ENCODE data around the gene TFIP11.

The TFIP11 gene

GRCh38 chr22:26479792-26480610 lies 32.3 kb downstream of the TFIP11 start:
- DNase-seq (ENCODE audit: extremely low read depth, low read depth) = no peak
- TF ChIP-seq, protein P1, sequence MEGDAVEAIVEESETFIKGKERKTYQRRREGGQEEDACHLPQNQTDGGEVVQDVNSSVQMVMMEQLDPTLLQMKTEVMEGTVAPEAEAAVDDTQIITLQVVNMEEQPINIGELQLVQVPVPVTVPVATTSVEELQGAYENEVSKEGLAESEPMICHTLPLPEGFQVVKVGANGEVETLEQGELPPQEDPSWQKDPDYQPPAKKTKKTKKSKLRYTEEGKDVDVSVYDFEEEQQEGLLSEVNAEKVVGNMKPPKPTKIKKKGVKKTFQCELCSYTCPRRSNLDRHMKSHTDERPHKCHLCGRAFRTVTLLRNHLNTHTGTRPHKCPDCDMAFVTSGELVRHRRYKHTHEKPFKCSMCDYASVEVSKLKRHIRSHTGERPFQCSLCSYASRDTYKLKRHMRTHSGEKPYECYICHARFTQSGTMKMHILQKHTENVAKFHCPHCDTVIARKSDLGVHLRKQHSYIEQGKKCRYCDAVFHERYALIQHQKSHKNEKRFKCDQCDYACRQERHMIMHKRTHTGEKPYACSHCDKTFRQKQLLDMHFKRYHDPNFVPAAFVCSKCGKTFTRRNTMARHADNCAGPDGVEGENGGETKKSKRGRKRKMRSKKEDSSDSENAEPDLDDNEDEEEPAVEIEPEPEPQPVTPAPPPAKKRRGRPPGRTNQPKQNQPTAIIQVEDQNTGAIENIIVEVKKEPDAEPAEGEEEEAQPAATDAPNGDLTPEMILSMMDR (IDR thresholded peaks at IDR 0.05; ENCODE audit: low read depth, low read length) = no peak

DNA sequence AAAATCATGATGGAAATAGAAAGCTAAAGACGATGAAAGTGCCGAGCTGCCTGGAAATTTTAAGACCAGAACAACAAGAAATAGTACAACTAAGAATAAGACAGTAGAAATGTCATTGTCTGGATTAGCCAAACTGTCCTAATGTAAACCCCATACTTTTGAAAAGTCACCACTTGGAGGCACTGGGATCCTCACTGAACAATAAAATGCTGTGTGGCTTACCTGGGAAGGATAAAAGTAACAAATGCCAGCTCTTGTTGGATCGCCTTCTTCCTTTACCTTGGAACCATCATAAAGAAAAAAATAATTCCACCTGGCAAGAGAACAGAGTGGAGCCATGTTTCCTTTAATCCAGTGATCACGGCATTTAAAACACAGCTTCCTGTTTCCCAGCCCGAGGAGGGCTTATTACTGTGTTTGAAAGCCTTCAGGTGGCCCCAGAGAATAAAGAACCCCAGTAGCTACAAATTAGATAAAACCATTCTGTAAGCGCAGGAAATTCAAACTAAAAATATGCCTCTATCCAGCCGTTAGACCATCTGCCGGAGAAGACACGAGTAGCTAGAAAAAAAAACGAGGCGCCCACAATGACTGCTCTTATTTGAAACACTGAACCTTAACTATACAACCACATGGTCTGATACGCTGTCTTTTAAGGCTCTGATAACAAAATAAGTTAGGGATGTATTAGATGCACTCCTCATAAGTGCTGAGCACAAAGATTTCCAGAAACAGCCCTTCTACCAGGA lies 33.1 kb downstream of the TFIP11 start:
- TF ChIP-seq, protein P1 (IDR thresholded peaks at IDR 0.05; ENCODE audit: low read depth, low read length) = no peak
- DNase-seq (ENCODE audit: extremely low read depth, low read depth) = no peak

- DNase-seq (ENCODE audit: extremely low read depth, low read depth) = no peak
- TF ChIP-seq, protein P1 (IDR thresholded peaks at IDR 0.05; ENCODE audit: low read depth, low read length) = no peak
These were observed 34.9 kb downstream of the TFIP11 start for GRCh38 chr22:26477341-26477731.

GRCh38 chr22:26476705-26477340 lies 35.5 kb downstream of the TFIP11 start:
- DNase-seq (ENCODE audit: extremely low read depth, low read depth) = no peak
- TF ChIP-seq, protein P1 (IDR thresholded peaks at IDR 0.05; ENCODE audit: low read depth, low read length) = no peak

DNA sequence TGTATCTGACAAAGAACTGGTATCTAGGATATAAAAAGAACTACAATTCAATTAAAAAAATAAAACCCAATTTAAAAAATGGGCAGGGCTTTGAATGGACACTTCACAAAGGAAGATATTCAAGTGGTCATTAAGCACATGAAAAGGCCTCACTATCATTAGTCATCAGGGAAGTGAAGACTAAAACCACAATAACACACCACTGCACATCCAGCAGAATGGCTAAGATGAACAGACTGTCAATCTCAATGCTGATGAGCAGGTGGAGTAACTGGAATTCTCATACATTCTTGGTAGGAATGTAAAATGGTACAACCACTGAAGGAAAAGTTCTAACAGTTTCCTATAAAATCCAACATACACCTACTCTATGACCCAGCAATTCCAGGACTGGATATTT lies 37.6 kb downstream of the TFIP11 start:
- no peak for DNase-seq (ENCODE audit: extremely low read depth, low read depth)
- TF ChIP-seq, protein P1 (IDR thresholded peaks at IDR 0.05; ENCODE audit: low read depth, low read length) = no peak

DNA sequence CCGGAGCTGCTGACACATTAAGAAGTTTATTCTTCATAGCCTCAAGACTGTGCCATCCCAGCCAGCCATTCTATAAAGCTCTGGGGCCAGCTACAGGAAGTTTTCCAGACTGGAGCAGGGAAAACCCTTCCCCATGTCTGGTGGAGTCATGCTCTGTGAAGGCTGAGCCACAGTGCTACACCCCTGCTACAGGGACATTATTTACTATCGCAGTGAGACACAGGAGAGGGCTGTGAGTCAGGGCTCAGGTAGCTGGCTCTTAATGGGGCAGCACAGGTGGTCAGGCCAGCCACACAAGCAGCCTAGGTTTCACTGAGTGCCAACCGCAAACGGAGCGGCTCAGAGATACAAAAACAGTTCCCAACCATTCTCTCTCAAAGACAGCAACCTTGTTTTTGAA lies 40.8 kb downstream of the TFIP11 start:
- DNase-seq (ENCODE audit: extremely low read depth, low read depth) = no peak
- TF ChIP-seq, protein P1 (IDR thresholded peaks at IDR 0.05; ENCODE audit: low read depth, low read length) = no peak

GRCh38 chr22:26470807-26471206 lies 41.5 kb downstream of the TFIP11 start:
- TF ChIP-seq, protein P1 (IDR thresholded peaks at IDR 0.05; ENCODE audit: low read depth, low read length) = no peak
- DNase-seq (ENCODE audit: extremely low read depth, low read depth) = no peak

Measured in AG09319 (cell line).